SIG-M5 (cell line): ENCODE results near the gene KLRC3.
"Not testable (repeated sequence)": the region's sequence is repeated elsewhere in the genome, so short reads cannot be mapped to it uniquely, and the experiment has no call there.

Source experiments
- DNase-seq: peaks from one replicate; lab custom pipeline; 2025; lab: John Stamatoyannopoulos, UW

The KLRC3 gene

DNA sequence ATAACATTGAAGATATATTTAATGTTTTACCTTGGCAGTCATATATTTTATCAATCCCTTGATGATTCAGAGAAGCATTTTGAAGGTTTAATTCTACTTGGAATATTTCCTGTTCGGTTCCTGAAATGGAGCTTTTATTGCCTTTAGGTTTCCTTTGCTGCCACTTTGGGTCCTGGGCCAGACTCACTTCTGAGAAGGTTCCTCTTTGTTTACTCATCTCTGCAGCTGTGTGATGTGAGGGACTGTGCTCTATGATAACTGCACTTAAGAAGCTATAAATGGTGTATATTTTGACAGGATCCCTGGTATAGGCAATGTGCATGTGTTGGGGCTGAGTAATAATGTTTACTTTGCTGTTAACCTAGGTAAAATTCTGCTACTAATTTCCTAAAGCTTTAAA is at the start of gene KLRC3:
KLRC3 (minus strand) TSS at position 262 of the 400 bp plus-strand sequence; CDS start at position 217, 45 bp downstream.
- not testable (repeated sequence) for DNase-seq

DNA sequence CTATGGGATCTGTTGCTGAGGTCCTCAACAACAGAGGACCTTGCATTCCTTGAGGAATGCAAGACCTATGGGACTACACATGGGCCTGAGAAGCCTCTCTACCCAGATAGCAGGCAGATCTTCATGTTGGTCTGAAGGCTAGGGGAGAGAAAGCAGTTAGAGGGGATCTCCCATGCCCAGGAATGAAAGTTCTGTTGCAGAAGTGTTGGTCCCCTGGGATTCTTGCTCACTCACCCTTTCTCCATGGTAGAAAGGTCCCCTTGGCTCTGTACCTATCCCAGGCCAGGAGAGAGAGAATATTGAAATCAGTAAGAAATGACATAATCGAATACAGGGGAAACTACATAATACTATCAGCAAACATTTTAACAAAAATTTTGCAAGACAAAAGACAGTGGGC is 49.3 kb upstream of the KLRC3 start:
- DNase-seq, result no peak

DNA sequence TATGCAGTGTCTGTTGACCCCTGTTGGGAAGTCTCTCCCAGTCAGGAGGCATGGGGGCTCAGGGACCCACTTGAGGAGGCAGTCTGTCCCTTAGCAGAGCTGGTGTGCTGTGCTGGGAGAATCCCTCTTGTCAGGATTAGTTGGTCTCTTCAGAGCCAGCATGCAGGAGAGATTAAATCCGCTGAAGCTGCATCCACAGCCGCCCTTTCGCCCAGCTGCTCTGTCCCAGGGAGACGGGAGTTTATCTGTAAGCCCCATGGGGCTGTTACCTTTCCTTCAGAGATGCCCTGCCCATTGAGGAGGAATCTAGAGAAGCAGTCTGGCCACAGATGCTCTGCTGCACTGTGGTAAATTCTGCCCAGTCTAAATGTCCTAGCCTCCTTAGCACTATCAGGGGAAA is 45.9 kb upstream of the KLRC3 start:
- DNase-seq, result no peak

- DNase-seq, result no peak
These were observed 37.4 kb upstream of the KLRC3 start for GRCh38 chr12:10457760-10458159.

GRCh38 chr12:10456856-10457255 is 36.5 kb upstream of the KLRC3 start:
- no peak for DNase-seq

DNA sequence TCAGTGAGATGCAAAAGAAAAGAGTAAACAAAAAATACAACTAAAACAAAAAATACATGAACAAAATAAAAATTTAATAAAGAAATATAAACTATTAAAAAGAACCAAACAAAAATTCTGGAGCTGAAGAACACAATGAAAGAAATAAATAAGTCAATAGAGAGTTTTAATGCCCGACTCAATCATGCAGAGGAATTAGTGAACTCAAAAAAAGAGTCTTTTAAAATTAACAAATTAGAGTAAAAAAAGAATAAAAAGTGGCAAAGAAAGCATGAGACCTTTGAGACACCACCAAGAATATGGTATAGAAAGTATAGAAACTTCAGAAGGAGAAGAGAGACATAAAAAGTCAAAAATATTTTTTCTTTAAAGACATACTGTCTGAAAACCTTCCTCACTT is 35.4 kb upstream of the KLRC3 start:
- DNase-seq, result no peak

GRCh38 chr12:10454531-10454930 is 34.1 kb upstream of the KLRC3 start:
- DNase-seq, result no peak

DNA sequence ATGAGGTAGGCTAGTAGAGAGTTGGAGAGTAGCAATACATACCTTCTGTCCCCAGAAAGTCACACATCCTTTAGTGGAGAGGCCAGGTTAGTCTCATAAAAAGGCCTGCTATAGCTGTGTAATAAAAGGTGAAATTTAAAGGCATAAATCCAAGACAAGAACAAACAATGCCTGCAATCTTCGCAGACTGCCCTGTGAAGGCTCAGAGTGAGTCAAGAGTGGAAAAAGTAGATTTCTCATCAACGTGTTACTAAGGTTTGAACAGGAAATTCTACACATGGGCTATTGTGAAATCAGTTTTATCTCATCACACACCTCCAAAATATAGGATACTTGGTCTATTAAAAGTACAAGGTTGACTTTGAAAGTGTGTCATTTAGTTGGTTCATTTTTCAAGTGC is 32.8 kb upstream of the KLRC3 start, which contains the start of gene KLRC1:
KLRC1 (minus strand) TSS at position 222 of the 400 bp plus-strand sequence. CDS start 2,221 bp downstream, outside the sequence.
- DNase-seq, result no peak

DNA sequence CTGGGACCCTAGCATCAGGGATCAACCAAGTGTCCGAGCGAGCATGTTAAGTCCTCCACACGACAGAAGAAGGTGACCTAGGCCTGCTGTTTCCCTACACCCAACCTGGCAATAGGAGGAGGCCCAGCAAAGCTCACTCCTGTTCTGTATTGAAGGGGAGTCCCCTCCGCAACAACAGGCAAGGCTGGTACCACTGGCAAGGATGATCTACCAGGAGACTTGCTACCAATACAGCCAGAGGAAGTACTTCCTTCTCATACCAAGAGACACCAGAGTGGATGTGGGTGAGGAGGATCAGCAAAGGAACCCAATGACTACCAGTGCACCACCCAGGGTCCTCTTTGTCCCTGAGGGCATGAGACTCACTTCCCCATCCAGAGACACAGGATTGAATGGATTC is 27.8 kb upstream of the KLRC3 start:
- no peak for DNase-seq

DNA sequence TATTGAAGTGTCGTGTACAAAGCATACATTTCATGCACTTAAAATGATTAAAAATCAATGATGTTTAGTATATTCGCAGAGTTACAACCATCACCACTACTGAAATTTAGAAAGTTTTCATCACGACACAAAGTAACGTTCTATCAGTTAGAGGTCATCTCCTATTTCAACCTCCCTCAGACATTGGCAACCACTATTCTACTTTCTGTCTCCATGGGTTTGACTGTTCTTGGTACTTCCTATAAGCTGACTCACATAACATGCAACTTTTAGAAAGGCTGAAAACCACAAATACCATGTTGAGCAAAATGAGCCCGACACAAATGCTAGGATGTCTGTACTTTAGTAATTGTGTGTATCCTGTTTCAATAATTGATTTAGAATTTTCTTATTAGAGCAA is 25.7 kb upstream of the KLRC3 start:
- DNase-seq, result not testable (repeated sequence)

- not testable (repeated sequence) for DNase-seq
These were observed 20.7 kb upstream of the KLRC3 start for GRCh38 chr12:10441144-10441543.

GRCh38 chr12:10439608-10440274 is 19.3 kb upstream of the KLRC3 start:
- not testable (repeated sequence) for DNase-seq

DNA sequence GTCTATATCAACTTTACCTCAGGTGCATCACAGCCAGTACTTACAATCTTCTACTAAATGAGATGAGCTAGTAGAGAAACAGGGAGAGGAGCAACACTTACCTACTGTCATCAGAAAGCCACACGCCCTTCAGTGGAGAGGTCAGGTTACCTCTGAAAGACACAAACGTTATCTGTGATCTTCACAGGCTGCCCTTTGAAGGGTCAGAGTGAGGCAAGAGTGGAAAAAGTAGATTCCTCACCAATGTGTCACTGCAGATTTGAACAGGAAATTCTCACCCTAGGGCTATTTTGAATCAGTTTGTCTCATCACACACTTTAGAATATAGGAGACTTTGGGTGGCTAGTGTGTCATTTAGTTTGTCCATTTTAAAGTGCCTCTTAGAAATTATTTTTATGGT is 17.2 kb upstream of the KLRC3 start:
- not testable (repeated sequence) for DNase-seq

DNA sequence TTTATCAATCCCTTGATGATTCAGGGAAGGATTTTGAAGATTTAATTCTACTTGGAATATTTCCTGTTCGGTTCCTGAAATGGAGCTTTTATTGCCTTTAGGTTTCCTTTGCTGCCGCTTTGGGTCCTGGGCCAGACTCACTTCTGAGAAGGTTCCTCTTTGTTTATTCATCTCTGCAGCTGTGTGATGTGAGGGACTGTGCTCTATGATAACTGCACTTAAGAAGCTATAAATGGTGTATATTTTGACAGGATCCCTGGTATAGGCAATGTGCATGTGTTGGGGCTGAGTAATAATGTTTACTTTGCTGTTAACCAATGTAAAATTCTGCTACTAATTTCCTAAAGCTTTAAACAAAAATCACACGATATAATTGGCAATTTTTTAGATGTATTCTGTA is 15.4 kb upstream of the KLRC3 start, which contains the start of gene KLRC2:
KLRC2 (minus strand) TSS at position 195 of the 400 bp plus-strand sequence; CDS start at position 171, 24 bp downstream.
- not testable (repeated sequence) for DNase-seq

GRCh38 chr12:10430623-10431022 is 10.2 kb upstream of the KLRC3 start:
- not testable (repeated sequence) for DNase-seq

- not testable (repeated sequence) for DNase-seq
These were observed 5.5 kb upstream of the KLRC3 start for GRCh38 chr12:10425938-10426337.

DNA sequence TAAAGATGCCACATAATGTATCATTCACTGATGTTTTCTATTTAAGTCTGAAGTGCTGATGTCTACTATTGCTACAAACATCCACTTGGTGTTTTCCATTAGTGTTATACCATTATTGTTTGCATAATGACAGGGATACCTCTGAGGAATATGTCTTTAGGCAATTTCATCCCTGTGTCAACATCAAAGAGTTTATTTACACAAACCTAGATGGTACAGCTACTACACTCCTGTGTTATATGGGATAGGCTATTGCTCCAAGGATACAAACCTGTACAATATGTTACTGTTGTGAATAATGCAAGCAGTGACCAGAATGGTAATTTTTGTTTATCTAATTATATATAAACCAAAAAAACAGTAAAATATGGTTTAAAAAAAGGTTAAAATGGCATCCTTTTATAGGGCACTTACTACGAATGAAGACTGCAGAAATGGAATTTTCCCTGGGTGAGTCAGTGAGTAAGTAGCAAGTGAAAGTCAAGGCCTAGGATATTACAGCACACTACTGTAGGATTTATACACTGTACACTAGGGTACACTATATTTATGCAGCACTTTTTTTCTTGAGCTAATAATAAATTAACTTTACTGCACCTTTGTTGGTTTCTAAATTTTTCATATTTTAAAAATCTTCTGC is 4.0 kb upstream of the KLRC3 start:
- not testable (repeated sequence) for DNase-seq

- DNase-seq, result not testable (repeated sequence)
These were observed 1.8 kb upstream of the KLRC3 start for GRCh38 chr12:10422159-10422558.

GRCh38 chr12:10409392-10409791 is 11.0 kb downstream of the KLRC3 start, which contains the start of gene KLRC4:
Gene KLRC4, minus strand, starts transcription at chr12:10409757. Its CDS starts 182 bp downstream, at chr12:10409575.
- DNase-seq, result no peak

- no peak for DNase-seq
These were observed 11.6 kb downstream of the KLRC3 start for GRCh38 chr12:10408842-10409241.

GRCh38 chr12:10406725-10407124 is 13.7 kb downstream of the KLRC3 start:
- peak; percentile 69 for DNase-seq

DNA sequence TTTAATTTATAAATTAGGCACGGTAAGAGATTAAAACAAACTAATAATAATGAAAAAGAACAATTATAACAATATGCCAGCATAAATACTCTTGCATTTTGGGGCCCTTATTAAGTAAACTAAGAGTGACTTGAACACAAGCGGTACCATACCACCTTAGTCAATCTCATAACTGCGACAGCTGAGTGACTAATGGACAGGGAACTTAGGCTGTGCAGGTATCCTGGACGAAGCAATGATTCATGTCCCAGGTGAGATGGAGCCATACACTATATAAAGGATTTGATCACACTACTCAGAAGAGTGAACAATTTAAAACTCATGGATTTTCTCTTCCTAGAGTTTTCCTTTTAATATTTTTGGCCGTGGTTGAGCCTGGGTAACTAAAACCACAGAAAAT is 15.1 kb downstream of the KLRC3 start:
- DNase-seq, result no peak

DNA sequence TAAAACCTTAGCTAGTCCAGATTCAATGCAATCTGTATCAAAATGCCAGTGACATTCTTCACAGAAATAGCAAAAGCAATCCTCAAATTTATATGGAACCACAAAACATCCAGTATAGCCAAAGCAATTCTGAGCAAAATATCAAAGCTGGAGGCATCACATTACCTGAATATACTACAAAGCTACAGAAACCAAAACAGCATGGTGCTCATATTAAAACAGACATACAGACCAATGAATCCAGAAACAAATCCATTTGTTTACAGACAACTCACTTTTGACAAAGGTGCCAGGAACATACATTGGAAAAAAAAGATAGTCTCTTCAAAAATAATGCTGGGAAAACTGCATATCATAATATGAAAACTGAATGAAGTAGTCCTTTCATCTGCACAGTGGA is 15.6 kb downstream of the KLRC3 start:
- no peak for DNase-seq
